Measurements from ENCODE around the gene CD99L2.
"Not testable (repeated sequence)": the region's sequence is repeated elsewhere in the genome, so short reads cannot be mapped to it uniquely, and the experiment has no call there.

The CD99L2 gene

DNA sequence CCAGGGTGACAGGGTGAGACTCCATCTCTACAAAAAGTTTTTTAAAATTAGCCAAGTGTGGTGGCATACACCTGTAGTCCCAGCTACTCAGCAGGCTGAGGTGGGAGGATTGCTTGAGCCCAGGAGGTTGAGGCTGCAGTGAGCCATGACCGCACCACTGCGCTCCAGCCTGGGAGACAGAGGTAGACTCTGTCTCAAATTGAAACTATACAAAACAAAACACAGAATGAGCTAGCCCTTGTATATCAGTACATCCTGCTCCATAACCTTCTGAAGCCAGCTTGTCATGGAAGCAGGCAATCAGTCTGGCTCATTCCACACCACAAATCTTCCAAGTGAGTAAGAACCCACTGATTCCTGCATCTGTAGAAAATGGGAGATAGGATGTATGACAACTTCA is 49.0 kb downstream of the CD99L2 start:
- no peak for DNase-seq

DNA sequence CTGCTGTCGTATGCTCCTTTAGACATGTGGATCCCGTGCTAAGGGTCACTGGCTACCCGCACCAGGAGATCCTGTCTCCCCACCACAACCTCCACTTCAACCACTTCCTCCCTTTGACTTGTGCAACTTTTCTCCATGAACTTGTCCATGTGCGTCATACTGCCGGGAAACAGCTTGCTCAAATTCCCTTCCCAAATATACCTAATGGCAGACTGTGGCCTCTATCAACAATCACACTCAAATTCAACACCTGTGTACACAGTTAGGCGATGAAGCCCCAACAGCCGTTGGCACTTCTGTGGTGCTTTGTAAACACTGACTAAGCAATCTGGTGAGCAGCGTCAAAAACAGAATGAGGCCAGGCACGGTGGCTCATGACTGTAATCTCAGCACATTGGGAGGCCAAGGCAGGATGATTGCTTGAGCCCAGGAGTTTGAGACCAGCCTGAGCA is 49.5 kb downstream of the CD99L2 start:
- peak; percentile 68 for DNase-seq

DNA sequence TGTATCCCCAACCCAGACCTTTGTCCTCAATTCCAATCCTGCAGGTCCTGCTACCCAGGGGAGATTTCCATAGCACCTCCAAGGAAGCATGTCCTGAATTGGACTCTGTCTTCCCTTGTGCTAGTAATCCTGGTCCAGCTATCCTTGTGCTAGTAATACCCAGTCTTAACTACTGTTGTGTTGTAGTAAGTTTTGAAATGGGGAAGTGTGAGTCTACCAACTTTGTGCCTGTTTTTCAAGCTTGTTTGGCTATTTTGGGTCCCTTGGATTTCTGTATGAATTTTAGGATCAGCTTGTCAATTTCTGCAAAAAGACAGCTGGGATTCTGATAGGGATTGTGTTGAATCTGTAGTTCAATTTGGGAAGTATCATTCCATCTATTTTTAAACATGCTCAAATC is 51.4 kb downstream of the CD99L2 start:
- DNase-seq, result no peak

DNA sequence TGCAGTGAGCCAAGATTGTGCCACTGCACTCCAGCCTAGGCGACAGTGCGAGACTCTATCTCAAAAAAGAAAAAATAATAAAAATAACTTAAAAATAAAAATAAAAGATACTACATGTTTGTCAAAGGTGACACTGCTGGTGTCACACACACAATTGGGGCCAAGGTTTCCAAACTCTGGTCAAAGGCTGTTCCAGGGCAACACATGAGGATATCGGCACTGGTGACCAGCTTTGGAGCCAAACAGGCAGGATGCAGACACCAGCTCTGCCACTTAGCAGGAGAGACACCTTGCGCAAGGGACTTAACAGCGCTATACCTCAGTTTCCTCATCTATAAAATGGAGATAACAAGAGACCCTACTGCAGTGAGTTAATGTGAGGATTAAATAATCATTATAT is 52.3 kb downstream of the CD99L2 start:
- no peak for DNase-seq

DNA sequence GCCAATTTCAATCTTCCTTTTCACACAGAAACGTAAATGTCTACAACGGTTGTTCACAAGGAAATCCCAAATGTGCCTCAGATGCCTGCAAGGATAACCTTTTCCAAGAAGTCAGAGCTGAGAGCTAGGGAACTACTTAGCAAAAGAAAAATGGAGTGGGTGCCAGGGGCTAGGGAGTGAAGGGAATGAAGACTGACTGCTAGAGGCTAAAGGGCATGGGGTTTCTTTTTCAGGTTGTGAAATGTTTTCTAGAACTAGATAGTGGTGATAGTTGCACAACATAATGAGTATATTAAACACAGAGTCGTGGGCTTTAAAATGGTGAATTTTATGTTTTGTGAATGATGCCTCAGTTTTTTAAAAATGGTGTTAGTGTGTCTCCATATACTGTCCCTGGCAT is 53.4 kb downstream of the CD99L2 start:
- DNase-seq, result no peak

DNA sequence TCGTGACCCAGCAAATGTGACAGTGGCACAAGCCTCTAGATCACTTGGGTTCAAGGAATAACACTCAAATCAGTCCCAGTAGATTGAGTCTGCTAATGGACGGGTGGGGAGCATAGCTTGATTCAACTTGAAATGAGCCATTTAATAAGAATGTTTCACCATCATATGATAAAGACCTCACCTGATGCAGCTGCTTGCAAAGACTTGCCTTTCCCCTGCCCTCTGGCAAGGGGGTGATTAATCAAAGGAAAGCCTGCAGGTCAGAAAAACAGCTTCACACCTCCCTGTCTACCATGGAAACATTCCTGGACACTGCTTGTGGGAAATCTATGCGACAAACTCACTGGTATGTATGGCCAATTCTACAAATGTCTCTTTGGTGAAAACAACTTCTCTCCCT is 54.5 kb downstream of the CD99L2 start:
- no peak for DNase-seq

DNA sequence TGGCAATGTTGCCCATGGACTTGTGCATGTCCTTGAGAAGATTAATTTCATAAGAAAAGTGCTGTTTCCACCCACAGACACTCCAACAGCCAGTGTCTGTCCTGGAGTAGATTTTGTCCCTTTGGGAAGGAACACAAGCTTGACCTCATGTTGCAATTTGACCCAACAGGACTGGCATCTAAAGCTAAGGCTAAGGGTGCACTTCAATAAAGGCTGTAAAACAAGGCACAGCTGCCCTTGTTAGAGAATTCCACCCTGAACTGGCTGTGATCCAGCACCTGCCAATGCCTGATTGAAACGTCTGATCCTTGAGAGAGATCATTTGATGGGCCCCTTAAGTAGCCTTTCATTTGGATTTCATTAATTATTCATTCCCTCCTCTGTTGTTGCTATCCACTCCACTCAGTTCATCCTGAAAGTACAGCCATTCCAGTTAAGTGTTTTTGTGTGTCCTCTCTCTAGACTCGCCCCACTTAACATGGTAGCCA is 56.2 kb downstream of the CD99L2 start:
- DNase-seq, result no peak

DNA sequence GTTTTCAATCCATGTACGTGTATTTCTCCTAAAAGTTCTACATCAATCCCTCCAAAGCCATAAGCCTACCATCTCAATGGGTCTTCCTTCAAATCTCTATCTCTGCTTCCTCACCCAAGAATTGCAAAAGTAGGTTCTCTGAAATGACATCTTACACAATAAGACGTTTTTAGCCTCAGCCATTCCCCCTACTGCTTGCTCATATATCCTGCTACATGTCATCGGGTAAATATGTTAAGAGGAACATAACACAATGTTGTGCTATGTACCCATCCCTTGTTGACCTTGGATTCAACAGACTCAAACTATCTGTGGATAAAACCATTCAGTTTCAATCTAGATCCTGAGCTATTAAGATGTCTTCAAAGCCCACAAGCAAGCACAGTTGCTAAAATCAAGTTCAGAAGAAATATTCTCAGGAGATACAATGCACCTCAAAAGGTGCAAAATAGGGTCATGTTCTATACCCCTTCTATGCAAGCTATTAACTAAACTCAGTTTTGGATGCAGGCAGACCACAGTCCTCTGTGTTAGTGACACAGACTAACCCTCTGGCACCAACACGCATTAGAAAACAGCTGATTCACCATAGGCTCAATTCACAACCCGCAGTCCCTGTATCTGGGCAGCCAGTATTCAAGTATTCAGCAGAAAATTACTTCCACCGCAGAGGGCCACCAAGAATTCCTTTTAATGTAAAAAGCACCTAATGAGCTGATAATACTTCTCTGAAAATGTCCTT is 56.8 kb downstream of the CD99L2 start:
- no peak for DNase-seq

DNA sequence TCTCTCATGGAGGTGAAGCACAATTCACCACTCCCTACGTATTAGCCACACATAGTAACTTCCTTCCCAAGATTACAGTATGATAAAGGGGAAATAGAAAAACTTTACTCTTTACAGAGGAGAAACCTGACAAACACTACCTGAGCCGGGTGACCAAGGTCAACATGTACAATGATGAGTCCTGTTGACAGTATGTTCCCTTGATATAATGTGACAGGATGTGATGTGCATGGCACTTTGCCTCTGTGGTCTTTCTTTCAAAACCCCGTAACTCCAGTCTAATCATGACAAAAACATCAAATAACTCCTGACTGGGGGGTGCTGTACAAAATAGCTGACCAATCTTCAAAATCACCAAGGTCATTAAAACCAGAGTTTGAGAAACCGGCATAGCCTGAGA is 60.6 kb downstream of the CD99L2 start:
- no peak for DNase-seq

DNA sequence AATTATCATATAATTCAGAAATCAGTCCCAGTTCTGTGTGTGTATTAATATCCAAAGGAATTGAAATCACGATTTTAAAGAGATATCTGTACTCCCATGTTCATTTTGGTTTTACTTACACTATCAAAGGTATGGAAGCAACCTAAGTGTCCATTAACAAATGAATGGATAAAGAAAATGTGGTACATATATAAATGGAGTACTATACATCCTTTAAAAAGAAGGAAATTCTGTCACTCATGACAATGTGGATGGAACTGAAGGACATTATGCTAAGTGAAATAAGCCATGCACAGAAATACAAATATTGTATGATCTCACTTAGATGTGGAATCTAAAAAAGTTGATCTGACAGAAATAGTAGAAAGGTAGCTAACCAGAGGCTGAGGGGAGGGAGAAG is 63.8 kb downstream of the CD99L2 start:
- no peak for DNase-seq

DNA sequence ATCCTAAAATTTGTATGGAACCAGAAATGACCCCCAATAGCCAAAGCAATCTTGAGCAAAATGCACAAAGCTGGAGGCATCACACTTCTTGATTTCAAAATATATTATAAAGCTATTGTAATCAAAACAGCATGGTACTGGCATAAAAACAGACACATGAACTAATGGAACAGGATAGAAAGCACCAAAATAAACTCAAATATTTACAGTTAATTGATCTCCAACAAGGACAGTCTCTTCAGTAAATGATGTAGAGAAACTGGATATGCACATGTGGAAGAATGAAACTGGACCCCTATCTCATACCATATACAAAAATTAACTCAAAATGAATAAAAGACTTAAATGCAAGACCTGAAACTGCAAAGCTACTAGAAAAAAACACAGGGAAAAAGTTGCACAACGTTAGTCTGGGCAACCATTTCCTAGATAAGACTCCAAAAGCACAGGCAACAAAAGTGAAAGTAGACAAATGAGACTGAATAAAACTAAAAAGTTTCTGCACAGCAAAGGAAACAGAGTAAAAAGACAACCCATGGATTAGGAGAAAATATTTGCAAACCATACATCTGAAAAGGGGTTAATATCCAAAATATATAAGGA is 64.9 kb downstream of the CD99L2 start:
- no peak for DNase-seq

DNA sequence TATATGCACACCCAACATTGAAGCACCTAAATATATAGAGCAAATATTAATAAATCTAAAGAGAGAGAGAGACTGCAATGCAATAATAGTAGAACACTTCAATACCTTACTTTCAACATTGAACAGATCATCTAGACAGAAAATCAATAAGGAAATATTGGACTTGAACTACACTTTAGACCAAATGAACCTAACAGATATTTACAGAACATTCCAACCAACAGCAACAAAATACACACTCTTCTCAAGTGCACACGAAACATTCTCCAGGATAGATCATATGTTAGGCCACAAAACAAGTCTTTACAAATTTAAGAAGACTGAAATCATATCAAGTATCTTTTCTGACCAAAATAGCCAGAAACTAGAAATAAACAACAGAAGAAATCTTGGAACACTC is 66.6 kb downstream of the CD99L2 start:
- no peak for DNase-seq

DNA sequence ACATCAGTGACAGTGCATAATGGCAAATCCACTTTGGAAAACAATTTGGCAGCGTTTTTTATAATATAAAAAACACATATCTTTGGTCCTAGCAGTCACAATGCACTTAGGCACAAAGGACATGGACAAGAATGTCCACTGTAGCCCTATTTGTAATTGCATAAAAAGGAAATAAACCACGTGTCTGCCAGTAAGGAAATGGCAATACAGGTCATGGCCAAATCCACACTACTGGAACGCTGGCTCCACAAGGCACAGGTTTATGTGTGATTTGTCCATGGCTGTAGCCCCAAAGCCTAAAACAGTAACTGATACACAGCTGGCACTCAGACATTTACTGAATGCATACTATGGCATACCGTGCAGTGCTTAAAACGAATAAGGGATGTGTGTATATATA is 69.7 kb downstream of the CD99L2 start:
- no peak for DNase-seq

DNA sequence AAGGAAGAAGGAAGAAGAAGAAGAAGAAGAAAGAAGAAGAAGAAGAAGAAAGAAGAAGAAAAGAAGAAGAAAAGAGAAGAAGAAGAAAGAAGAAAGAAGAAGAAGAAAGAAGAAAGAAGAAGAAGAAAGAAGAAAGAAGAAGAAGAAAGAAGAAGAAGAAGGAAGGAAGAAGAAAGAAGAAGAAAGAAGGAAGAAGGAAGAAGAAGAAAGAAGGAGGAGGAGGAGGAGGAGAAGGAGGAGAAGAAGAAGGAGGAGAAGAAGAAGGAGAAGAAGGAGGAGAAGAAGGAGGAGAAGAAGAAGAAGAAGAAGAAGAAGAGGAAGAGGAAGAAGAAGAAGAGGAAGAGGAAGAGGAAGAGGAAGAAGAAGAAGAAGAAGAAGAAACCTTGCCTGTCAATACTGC is 74.1 kb downstream of the CD99L2 start:
- not testable (repeated sequence) for DNase-seq

DNA sequence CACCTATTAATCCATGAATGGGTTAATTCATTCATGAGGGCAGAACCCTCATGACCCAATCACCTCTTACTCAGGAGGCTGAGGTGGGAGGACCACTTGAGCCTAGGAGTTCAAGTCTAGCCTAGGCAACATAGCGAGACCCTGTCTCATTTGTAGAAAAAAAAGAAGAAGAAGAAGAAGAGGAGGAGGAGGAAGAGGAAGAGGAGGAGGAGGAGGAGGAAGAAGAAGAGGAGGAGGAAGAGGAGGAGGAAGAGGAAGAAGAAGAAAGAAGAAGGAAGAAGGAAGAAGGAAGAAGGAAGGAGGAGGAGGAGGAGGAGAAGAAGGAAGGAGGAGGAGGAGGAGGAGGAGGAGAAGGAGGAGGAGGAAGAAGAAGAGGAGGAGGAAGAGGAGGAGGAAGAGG is 74.6 kb downstream of the CD99L2 start:
- DNase-seq, result not testable (repeated sequence)

DNA sequence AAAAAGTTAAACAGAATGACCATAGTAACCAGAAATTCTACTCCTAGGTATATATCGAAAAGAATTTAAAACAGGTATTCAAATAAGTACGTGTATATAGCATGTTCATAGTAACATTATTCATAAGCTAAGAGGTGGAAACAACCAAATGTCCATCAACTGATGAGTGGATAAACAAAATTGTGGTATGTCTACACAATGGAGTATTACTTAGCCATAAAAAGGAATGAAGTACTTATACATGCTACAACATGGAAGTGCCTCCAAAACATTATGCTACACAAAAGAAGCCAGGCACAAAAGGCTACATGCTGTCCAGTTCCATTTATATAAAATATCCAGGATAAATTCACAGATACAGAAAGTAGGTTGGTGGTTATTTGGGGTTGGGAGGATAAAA is 76.5 kb downstream of the CD99L2 start:
- no peak for DNase-seq

DNA sequence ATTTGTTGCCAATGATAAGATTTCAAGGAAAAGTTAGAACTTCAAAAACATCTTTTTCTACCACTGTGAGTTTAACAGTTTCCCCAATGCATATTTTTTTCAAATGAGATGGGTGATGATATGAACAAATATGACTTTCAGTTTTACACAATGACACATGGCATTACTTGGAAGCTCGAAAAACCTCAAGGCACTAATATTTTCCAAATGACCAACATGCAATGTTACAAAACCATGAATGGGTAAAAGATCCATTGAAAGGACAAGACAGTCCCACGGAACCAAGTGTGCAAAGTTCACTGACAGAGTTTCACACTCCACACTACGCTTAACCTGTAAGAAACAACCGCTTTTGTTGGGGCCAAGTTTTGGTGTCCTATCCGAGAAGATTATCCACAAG is 84.5 kb downstream of the CD99L2 start:
- DNase-seq, result no peak

DNA sequence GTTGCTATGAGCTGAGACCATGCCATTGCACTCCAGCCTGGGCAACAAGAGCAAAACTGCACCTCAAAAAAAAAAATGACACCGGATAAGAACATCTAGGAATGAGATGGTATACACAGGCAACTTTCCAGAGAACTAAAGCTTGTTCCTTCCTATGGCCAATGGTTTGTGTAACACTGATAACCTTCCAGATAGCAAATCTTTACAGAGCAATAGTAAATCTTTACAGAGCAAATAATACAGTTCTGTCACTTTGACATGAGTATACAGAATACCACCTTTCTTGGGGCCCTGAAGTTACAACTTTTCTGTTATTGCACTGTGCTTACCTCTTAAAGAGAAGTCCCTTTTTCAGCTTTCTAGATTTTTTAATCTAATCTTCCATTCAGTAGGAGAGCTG is 91.6 kb downstream of the CD99L2 start:
- no peak for DNase-seq

DNA sequence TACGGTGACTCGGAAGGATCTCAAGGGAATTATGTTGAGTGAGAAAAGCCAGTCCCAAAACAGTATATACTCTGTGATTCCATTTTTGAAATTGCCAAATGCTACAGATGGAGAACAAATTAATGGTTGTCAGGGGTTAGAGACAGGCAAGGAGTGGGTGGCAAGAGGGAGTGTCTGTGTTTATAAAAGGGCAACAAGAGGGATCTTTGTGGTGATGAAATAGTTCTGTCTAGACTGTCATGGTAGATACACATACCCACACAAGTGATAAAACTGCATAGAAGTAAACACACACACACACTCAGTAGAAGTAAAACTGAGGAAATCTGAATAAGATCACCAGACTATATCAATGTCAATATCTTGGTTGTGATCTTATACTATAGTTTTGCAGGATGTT is 92.7 kb downstream of the CD99L2 start:
- DNase-seq, result no peak

DNA sequence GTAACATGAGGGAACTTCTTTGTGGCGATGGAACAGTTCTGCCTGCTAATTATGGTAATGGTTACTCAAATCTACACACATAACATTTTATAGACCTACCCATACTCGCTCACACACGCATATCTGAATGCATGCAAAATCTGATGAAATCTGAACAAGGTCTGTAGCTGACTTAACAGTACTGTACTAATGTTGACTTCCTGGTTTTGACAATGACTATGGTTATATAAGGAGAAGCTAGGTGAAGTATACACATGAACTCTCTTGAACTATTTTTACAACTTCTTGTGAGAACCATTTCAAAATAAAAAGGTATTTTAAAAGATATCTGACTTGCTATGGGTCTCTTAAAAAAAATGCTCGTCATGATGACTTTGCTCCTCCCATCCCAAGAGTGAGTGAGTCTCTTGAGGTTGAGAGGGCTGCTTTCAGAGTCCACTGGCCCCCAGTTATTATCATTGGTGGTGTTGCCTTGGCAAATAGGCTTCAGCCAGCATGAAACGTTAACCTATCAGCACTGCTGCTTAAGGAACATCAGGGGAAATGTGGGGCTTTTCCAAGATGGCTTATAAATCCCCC is 105.4 kb downstream of the CD99L2 start:
- DNase-seq, result no peak

DNA sequence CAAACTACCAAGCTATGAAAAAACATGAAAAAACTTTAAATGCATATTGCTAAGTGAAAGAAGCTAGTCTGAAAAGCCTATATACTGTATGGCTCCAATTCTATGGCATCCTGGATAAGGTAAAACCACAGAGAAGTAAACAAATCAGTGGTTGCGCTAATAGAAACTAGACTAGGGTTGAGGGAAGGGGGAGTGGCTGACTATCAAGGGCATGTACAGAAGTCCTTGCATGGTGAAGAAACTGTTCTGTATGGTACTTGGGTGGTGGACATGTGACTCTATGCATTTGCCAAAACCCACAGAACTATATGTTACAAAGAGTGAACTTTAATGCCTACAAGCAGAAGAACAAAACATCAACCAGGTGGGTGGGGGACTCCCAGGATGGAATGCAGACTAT is 108.4 kb downstream of the CD99L2 start:
- DNase-seq, result no peak

DNA sequence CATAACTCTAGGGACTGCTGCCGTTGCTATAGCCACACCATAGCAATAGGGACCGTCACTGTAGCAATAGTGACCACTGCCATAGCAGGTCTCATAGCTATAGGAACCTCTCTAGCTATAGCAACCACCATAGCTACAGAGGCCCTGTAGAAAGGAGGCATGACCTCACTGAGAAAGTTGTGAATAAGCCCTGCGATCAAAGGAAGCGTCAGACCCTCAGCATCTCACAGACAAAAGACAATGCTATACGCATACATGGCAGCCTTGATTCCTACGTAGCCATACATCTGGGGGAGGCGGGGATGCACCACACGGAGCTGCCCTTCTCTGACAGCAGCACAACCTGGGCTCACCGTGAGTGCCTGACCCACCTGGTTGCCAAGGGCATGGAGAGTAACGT is 116.8 kb downstream of the CD99L2 start:
- no peak for DNase-seq

DNA sequence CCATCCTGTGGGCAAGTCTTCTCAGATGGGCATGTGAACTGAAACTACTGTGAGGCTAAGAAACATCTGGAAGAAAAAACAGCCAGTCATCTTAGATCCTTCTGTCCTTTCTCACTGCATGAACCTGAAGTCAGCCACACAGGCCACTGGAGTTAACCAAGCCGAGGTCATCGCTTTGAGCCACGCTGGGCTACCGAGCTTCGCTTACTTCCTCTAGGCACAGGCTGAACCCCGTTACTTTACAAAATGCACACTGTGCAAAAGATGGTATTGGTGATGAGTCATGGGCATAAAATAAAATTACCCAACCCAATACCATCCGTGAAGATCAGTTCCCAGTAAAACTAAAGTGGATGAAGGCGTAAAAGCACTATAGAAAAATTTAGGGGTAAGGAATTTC is 119.1 kb downstream of the CD99L2 start:
- no peak for DNase-seq

DNA sequence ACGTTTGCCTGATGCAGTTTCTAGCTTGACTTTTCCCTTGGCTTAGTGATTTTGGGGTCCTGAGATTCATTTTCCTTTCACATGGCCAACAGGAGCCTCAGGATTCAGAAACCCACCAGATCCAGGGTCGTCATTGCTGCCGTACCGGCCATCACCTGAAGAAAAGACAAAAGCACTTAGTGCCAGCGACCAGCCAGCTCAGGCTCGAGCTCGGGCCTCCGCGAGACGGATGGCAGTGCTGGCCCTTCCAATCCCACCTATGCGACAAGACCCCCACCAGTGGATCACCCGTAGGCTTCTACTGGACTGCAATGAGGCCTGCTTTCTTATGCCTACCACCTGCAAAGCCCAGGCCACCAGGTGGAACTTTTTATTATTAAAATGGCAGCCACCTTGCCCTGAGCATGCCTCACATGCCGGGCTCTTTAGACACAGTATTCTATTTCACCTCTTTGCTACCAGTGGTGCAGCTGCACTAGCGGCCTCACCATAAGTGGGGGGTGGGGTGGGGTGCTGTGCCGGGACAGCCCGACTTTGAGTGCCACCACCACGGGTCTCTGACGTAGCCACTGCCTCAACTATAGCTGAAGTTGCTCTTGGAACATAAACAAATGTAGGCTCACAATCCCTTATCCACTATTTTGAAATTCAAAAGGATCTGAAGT is 121.0 kb downstream of the CD99L2 start:
- no peak for DNase-seq
